Adipose tissue (tissue), 3 donors: Measurements from ENCODE around the gene DCAF11. TPM values are rescaled to one million over a fixed set of nuclear protein-coding genes. Genes with fewer than 3 reads are reported as not detected.

Experiments
- H3K27ac ChIP-seq: one replicate; pipeline ENCODE4 v1.5.1; 2013; ENCODE audit warnings: low read depth, low read length
- WGBS, 3 donors: extraction: QIAGEN DNeasy Blood & Tissue Kit; methylation state at CpG; one replicate each; pipeline ENCODE4 v1.1.7; 2013; 5-methylcytosine and 5-hydroxymethylcytosine counted together
- polyA plus RNA-seq, 3 donors: library from polyadenylated mRNA; stranded (reverse); fragments of 200-250 nt; gene quantifications; one replicate each; pipeline ENCODE4 v1.2.3, GENCODE V29; 2013
- donor health status: healthy with polysubstance abuse.
- donor health status: Bipolar disorder and iron deficiency.
- donor health status: healthy.

The DCAF11 gene
- polyA plus RNA-seq, 3 donors: 27.7 to 65.1 (median 35.6) TPM

DNA sequence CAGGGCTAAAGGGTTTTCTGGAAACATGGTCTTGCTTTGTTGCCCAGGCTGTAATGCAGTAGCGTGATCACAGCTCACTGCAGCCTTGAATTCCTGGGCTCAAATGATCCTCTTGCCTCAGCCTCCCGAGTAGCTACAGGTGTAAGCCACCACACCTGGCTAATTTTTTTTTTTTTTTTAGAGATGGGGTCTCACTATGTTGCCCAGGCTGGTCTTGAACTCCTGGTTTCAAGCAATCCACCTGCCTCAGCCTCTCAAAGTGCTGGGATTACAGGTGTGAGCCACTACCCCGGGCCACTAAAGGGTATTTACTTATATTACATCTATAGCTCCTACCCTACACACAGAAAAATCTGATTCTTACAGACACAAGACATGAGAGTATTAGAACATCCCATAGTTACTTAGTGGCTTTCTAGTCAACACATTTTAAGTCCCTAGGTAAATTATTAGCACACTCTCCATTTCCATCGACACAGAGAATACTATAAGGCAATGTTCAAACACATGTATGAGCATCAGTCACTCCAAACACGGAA lies 6.2 kb upstream of the DCAF11 start:
- no peak overlapping the region for H3K27ac ChIP-seq
- WGBS, 3 donors: 37 to 54% (median 50%) methylated on average over 5 of the region's 5 CpGs

DNA sequence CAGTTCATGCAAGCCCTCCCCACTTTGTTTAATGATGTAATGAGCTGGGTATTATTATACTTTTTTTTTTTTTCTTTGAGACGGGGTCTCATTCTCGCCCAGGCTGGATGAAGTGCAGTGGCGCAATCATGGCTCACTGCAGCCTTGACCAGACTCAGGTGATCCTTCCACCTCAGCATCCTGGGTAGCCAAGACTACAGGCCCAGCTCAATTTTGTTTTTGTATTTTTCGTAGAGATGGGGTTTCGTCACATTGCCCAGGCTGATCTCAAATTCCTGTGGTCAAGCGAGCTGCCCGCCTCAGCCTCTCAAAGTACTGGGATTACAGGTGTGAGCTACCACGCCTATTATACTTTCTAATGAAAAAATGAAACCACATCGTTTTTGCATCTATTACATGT lies 4.5 kb upstream of the DCAF11 start:
- 72 to 79% (median 76%) methylated on average over 9 of the region's 9 CpGs for WGBS, 3 donors
- H3K27ac ChIP-seq: no peak overlapping the region

DNA sequence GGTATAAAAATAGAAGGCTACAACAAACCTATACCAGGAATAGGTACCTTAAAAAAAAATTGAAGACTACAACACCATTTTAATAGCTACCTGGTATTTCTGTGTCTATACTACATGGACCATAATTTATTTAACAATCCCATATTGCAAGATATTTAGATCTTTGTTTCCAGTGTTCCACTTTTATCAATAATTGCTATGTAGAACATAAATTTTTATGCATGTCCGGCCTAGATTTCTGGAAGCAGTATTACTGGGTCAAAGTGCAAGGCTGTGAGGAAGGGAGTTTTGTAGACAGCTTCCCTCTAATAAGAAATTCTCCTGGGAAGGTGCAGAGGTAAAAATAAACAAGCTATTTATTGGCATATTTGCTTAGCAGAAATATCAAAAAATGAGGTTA lies 4.1 kb upstream of the DCAF11 start:
- 11 to 71% (median 40%) methylated on average over 1 of the region's 1 CpG for WGBS, 3 donors
- H3K27ac ChIP-seq: no peak overlapping the region

DNA sequence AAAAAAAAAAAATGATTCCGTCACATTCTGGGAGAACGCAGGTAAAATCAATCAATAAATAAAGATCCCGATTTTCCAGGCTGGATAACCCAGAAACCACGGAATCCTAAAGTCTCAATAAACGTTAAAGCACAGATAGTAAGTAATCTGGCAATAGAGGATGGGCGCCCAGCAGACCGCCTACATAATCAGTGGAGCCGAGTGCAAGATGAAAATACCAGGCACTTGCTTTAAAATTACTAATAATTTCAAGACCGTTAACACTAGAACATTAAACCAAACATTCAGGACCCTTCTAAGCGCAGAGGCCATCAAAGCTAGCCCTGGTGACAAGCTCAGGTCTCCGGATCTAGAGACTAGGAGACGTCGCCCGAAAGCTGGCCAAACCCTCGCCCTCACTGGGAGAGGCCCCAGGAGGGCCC lies 1.2 kb upstream of the DCAF11 start:
- peak overlapping the region; percentile 99 for H3K27ac ChIP-seq
- WGBS, 3 donors: 12 to 24% (median 23%) methylated on average over 15 of the region's 15 CpGs

DNA sequence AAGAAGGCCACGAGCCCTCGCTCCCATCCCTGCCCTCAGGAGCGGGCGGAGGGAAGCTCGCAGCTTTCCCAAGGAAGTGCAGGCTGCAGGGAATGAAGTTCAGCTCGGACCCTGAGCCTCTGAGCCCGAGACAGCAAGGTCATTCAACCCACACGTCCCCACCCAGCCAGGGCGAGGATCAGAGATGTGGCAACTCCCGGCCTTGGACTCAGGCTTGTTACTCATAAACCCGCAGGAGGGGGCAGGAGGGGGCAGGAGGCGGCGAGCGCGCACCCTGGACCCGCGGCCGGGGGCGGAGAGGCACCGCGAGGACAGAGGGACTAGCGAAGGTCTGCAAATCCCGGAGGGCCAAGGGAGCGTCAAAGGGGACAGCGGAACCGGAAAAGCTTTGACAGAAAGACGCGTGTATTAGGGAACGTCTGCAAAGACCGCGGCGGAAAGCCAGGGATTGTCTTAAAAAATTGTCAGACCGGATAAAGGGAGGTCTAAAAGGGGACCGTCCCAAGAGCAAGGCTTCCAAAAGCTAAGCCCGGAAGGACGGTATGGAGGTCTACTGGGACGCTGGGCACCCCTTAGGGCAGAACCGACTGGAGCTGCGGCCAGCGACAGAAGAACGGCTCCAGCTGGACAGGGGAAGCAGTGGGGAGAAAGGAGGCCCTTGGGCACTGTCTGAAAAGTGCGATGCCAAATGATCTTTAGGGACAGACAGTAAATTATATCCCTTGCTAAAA lies 611 bp upstream of the DCAF11 start:
- H3K27ac ChIP-seq: peak overlapping the region; percentile 99

DNA sequence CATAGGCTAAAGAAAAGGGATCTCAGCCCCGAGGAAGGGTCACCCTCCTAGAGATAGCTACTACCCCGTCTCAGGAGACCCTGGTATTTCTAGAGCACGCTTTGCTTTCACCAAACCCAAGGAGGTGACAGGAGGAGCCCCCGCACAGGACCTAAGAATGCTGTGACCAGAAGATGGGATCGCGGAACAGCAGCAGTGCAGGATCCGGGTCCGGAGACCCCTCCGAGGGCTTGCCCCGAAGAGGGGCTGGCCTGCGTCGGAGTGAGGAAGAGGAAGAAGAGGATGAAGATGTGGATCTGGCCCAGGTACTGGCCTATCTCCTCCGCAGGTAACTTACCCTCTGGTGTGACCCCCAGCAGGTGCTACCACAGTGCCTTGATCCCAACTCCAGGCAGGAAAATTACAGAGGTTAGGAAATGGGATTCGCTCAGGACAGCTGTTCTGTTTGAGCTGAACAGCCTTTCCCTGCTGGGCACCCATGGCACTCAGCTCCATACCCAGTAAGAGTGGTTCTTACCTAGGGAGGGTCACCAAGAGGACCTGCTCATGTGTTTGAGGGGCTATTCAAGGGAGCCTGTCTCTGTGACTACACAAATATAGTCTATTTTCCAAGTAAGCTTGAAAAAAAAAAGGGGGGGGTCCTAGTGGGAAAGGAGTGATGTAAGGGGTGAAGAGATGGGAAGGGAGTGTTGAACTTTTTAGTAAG lies 998 bp downstream of the DCAF11 start:
- no peak overlapping the region for H3K27ac ChIP-seq
- 0 to 5% (median 1%) methylated on average over 14 of the region's 14 CpGs for WGBS, 3 donors

More for the DNA sequence above, 611 bp upstream of the DCAF11 start:
- WGBS, 3 donors: 0 to 2% (median 1%) methylated on average over 42 of the region's 42 CpGs

DNA sequence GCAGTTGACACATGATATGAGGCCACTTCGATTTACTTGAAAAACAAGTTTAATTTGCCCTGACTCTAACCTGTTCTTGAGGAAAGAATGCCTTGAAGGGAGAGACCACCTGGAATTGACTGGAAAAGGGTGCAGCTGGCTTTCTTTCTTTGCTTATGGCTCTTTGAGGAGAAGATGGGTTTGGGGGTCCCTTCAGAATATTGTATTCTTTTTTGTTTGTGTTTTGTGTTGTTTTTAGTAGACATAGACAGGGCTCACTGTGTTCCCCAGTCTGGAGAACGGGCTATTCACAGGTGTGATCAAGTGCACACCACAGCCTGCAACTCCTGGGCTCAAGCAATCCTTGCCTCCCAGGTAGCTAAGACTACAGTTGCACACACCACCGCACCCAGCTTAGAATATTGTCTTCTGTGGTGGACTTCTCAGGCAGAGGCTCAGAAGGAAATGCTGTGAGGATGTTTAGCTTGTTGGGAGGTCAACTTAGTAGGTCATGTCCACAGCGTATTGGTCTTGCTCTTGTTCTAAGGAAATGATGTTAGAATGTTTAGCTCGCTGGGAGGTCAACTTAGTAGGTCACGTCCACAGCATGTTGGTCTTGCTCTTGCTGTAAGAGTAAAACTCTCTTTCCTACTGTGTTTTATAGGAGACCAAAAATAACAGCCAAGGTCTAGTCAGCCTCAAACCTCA lies 1.7 kb downstream of the DCAF11 start:
- 40 to 81% (median 80%) methylated on average over 6 of the region's 6 CpGs for WGBS, 3 donors
- H3K27ac ChIP-seq: no peak overlapping the region

DNA sequence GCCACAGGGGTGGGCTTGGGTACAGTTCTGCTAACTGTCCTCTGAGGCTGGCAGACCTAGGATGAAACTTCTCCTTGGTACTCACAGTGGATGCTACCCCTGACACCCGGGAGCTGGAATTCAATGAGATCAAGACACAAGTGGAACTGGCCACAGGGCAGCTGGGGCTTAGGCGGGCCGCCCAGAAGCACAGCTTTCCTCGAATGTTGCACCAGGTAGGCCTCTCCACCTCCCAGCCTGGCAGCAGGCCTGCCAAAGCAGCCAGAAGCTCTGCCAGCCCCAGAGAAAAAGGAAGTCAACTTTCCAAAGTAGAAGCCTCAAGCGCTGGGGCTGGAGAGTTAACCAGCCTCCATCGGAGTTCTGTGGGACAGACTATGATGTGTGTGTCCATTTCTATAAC lies 2.6 kb downstream of the DCAF11 start:
- H3K27ac ChIP-seq: no peak overlapping the region
- 49 to 96% (median 95%) methylated on average over 6 of the region's 6 CpGs for WGBS, 3 donors

DNA sequence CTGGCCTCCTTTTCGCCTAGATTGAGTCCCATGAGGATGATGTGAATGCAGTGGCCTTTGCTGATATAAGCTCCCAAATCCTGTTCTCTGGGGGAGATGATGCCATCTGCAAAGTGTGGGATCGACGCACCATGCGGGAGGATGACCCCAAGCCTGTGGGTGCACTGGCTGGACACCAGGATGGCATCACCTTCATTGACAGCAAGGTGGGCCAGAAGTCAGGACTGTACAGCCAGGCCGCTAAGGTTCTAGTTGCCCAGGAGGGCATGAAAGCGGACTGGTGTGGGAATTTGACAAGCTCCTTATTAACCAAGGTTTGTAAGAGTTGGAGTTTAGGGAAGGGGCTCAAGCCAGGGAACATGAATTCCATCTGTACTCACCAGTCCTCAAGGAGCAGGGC lies 5.1 kb downstream of the DCAF11 start:
- 95% methylated on average over 6 of the region's 6 CpGs for WGBS, 3 donors
- H3K27ac ChIP-seq: no peak overlapping the region

DNA sequence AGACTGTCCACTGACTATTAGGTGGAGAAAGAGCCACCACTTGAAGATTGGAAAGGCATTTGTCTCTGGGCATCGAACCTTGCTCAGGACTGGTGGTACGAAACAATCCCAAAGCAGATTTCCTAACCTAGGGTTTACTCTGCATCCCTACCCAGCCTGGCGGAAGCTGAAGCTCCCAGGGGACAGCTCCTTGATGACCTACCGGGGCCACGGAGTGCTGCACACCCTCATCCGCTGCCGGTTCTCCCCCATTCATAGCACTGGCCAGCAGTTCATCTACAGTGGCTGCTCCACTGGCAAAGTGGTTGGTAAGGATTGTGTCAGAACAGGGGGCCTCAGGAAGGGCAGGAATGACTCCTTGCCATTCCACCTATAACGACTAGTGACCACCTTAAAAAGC lies 6.6 kb downstream of the DCAF11 start:
- WGBS, 3 donors: 94 to 97% (median 96%) methylated on average over 8 of the region's 8 CpGs

DNA sequence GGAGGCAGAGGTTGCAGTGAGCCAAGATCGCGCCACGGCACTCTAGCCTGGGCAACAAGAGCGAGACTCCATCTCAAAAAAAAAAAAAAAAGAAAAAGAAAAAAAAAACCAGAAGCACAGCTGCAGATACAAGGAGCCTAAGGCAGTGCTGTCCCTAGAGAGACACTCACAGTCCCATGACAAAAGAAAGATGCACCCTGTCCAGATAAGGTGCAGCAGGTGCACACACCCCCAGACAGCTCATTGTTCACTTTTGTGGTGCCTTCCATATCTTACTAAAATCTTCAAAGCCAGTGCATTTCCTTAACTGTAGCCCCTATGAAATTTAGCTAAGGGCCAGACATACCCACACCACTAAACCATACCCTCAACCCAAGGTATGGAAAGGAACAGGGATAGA lies 7.8 kb downstream of the DCAF11 start:
- no peak overlapping the region for H3K27ac ChIP-seq
- 87 to 100% (median 97%) methylated on average over 4 of the region's 4 CpGs for WGBS, 3 donors

More for the DNA sequence above, 6.6 kb downstream of the DCAF11 start:
- no peak overlapping the region for H3K27ac ChIP-seq

DNA sequence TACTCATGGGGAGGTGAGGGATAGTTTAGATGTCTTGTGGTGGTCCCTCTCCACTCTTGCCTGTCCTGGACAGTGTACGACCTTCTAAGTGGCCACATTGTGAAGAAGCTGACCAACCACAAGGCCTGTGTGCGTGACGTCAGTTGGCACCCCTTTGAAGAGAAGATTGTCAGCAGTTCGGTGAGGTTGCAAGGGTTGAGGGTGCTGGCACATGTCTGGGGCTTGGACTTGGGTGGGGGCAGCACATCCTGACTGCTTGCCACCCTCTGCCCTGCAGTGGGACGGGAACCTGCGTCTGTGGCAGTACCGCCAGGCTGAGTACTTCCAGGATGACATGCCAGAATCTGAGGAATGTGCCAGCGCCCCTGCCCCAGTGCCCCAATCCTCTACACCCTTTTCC lies 8.3 kb downstream of the DCAF11 start:
- no peak overlapping the region for H3K27ac ChIP-seq
- 94 to 95% (median 95%) methylated on average over 8 of the region's 8 CpGs for WGBS, 3 donors

DNA sequence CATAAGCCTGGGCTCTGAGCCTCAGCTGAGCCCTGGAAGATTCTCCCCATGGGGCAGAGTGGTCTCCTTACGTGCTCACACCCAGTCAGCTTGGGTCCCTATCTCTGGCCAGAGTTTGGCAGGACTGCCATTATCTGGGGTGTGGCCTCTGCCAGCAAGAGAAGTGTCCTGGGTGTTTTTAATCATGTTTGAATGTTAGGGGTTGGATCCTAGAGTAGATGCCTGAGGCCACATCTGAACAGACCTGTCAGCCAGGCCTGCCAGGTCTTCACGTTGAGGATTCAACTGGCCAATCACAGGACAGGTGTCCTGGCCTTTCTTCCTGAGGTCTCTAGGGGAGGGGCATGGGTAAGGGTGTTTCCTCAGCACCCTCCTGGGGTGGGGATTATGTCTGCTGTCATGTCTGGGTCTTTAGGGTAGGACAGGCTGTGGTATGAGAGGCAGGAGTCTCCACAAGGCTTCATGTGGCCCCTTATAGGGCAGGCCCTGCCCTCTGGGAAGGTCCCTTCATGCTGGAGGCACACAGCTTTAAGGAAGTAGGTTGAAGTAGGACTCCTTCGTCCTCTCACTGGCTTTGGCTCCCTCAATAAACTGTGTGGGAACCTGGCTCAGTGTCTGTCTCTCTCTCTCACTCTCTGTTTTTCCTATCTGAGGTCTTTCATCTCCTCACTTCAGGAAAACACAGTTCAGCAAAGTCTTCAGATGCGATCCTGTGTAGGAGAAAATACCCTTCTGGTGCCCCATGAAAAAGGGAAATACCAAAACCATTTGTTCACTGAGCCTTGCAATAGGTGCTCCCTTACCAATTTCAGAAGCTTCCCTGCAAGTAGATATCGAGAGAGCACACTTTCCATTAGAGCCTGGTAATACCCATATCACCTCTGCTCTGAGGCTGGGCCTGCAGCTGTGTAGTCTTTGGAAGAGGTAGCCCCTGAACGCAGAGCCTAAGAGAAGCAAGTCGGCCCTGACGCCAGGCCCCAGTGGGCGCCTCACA lies 9.1 kb downstream of the DCAF11 start:
- H3K27ac ChIP-seq: no peak overlapping the region
- 81 to 89% (median 86%) methylated on average over 9 of the region's 9 CpGs for WGBS, 3 donors

DNA sequence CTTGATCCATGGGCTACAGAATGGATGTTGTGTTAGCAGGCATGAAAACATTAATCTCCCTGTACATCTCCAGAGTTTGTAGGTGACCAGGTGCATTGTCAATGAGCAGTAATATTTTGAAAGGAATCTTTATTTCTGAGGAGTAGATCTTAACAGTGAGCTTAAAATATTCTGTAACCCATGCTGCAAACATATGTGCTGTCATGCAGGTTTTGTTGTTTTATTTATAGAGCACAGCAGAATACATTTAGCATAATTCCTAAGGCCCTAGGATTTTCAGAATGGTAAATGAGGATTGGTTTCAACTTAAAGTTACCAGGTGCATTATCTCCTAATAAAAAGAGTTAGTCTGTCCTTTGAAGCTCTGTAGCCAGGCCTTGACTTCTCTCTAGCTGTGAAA lies 12.4 kb downstream of the DCAF11 start:
- no peak overlapping the region for H3K27ac ChIP-seq

DNA sequence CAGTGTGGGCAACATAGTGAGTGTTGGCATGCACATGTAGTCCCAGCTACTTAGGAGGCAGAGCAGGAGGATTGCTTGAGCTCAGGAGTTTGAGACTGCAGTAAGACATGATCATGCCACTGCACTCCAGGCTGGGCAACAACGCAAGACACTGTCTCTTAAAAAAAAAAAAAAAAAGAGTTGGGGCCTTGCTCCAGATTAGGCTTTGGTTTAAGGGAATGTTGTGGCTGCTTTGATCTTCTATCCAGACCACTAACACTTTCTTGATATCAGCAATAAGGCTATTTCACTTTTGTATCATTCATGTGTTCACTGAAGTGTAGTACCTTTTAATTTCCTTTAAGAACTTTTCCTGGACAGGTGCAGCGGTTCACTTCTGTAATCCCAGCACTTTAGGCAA lies 13.1 kb downstream of the DCAF11 start:
- H3K27ac ChIP-seq: no peak overlapping the region
- 90 to 96% (median 90%) methylated on average over 2 of the region's 2 CpGs for WGBS, 3 donors

DNA sequence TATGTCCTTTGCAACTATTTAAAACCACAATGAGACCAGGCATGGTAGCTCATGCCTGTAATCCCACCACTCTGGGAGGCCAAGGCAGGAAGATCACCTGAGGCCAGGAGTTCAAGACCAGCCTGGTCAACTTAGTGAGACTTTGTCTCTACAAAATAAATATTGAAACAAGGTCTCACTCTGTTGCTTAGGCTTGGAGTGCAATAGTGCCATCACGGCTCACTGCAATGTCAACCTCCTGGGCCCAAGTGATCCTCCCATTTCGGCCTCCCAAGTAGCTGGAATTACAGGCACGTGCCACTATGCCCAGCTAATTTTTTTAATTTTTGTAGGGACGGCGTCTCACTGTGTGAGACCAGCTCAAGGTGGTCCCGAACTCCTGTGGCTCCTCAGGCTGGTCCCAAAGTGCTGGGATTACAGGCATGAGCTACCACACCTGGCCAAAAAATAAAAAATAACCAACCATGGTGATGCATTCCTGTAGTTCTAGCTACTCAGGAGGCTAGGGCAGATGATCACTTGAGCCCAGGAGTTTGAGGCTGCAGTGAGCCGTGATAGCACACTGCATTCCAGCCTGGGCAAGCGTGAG lies 14.9 kb downstream of the DCAF11 start:
- 89 to 99% (median 96%) methylated on average over 8 of the region's 8 CpGs for WGBS, 3 donors
- H3K27ac ChIP-seq: no peak overlapping the region

DNA sequence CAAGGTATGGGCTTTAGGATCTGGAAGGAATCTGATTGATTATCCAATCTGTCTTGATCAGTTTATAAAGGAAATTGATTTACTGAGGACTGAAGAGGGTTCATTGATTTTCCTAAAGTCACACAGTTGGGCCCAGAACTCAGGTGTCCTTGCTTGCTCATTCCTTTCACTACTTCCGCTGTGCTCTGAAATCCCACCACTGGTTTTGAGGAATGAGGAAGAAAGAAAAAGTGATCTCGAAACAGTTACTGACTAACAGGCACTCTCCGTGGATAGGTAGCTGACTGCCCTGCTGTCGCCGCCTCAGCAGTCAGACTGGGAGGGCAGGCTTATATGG lies 15.8 kb downstream of the DCAF11 start, which contains the start of gene FITM1:
Gene FITM1 (plus strand): TSS at position 280 of the 337 bp plus-strand sequence. CDS start 905 bp downstream, outside the sequence.
- H3K27ac ChIP-seq: no peak within 1 kb of the TSS
- WGBS, 3 donors: 82 to 92% (median 89%) methylated on average over 5 of the region's 5 CpGs
